OCI-LY1 (cell line): ENCODE data around the gene CARD16.

Experiments
- H2AFZ ChIP-seq: fragments of 200-600 bp; sonication (generic), shearing (Covaris generic); 2 replicates; pipeline ENCODE4 v1.6.0; 2014; ENCODE audit warnings: antibody characterized with exemption, mild to moderate bottlenecking, low read length
- H3F3A ChIP-seq: fragments of 200-600 bp; sonication (generic), shearing (Covaris generic); 2 replicates; pipeline ENCODE4 v1.6.0; 2014; ENCODE audit warnings: mild to moderate bottlenecking, antibody characterized with exemption, low read length, moderate library complexity; ENCODE audit not compliant: insufficient read depth
- H3K27ac ChIP-seq: fragments of 200-600 bp; sonication (generic); 2 replicates; pipeline ENCODE4 v1.5.1; 2014; ENCODE audit warnings: low read length, mixed run types, mild to moderate bottlenecking, low read depth; ENCODE audit not compliant: poor library complexity, severe bottlenecking
- H3K27me3 ChIP-seq: fragments of 200-600 bp; sonication (generic); 2 replicates; pipeline ENCODE4 v1.6.0; 2014; ENCODE audit warnings: antibody characterized with exemption, mild to moderate bottlenecking, low read length, moderate library complexity; ENCODE audit not compliant: insufficient read depth
- H3K36me3 ChIP-seq: fragments of 200-600 bp; sonication (generic); 2 replicates; pipeline ENCODE4 v1.6.1; 2014; ENCODE audit warnings: mild to moderate bottlenecking, antibody characterized with exemption, low read length, moderate library complexity, mixed read lengths; ENCODE audit not compliant: insufficient read depth
- H3K4me1 ChIP-seq: fragments of 200-600 bp; sonication (generic); 2 replicates; pipeline ENCODE4 v1.5.1; 2014; ENCODE audit warnings: mild to moderate bottlenecking, low read length, moderate library complexity; ENCODE audit not compliant: insufficient read depth, severe bottlenecking
- H3K4me2 ChIP-seq: fragments of 200-600 bp; sonication (generic), shearing (Covaris generic); 2 replicates; pipeline ENCODE4 v1.6.1; 2014; ENCODE audit warnings: low read length
- H3K4me3 ChIP-seq: fragments of 200-600 bp; sonication (generic); 2 replicates; pipeline ENCODE4 v1.5.1; 2014; ENCODE audit warnings: low read length, low read depth, mild to moderate bottlenecking, mixed read lengths; ENCODE audit not compliant: poor library complexity, severe bottlenecking
- H3K79me2 ChIP-seq: fragments of 200-600 bp; shearing (Covaris generic); 2 replicates; pipeline ENCODE4 v1.6.1; 2016; ENCODE audit warnings: mixed run types, low read length, mixed read lengths; ENCODE audit not compliant: insufficient read depth
- H3K9ac ChIP-seq: fragments of 200-600 bp; sonication (generic), shearing (Covaris generic); 2 replicates; pipeline ENCODE4 v1.6.1; 2014; ENCODE audit warnings: mild to moderate bottlenecking, low read length, mixed read lengths
- H3K9me2 ChIP-seq: fragments of 200-600 bp; sonication (generic), shearing (Covaris generic); 2 replicates; pipeline ENCODE4 v1.6.1; 2014; ENCODE audit warnings: low read depth, mild to moderate bottlenecking, low read length, mixed read lengths
- H3K9me3 ChIP-seq: fragments of 200-600 bp; shearing (Covaris generic); 2 replicates; pipeline ENCODE4 v1.6.1; 2014; ENCODE audit warnings: low read length, mixed read lengths
- H4K20me1 ChIP-seq: fragments of 200-600 bp; sonication (generic), shearing (Covaris generic); 2 replicates; pipeline ENCODE4 v1.6.0; 2016; ENCODE audit warnings: mild to moderate bottlenecking, low read length; ENCODE audit not compliant: insufficient read depth
- EZH2 ChIP-seq: fragments of 200-600 bp; sonication (generic), shearing (Covaris generic); IDR thresholded peaks from 2 replicates; pipeline ENCODE4 v1.8.0; 2017; ENCODE audit warnings: borderline replicate concordance, mixed run types, mild to moderate bottlenecking, antibody characterized with exemption, low read length, moderate library complexity, mixed read lengths
- TF ChIP-seq, protein P1 (sequence below): fragments of 200-600 bp; sonication (generic), shearing (Covaris generic); IDR thresholded peaks from 2 replicates; pipeline ENCODE4 v1.5.1; 2017; ENCODE audit warnings: mild to moderate bottlenecking, antibody characterized with exemption, low read length, moderate library complexity, mixed read lengths

Gene CARD16

DNA sequence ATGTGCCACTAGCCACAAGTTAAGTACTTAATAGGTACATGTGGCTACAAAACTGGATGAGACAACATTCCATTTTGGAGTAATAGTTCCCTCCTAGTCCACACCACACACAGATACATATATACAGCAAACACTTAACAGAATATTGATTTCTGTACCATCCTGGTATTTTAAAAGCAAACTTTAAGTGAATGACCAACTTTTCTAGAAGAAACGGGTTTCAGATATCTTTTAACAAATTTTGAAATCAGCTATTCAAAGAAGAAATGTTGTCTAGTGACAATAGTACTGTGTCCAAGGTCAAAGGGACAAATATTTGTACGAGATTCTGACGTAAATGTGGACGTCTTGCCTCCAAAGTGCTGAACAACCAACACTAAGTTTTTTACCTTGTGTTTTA, 12.3 kb upstream of the CARD16 start:
- no peaks in the 10 kb centered on the region for H3K4me1 ChIP-seq
- H3K9ac ChIP-seq, result no peak overlapping the region
- no peaks in the 10 kb centered on the region for H3K9me3 ChIP-seq
- no peaks in the 10 kb centered on the region for H3K79me2 ChIP-seq
- no peaks in the 10 kb centered on the region for H3K27me3 ChIP-seq
- no peak overlapping the region for H3K4me2 ChIP-seq
- no peaks in the 10 kb centered on the region for H3K36me3 ChIP-seq
- no peak overlapping the region for H3K27ac ChIP-seq
- no peaks in the 10 kb centered on the region for H3K9me2 ChIP-seq
- TF ChIP-seq, protein P1, sequence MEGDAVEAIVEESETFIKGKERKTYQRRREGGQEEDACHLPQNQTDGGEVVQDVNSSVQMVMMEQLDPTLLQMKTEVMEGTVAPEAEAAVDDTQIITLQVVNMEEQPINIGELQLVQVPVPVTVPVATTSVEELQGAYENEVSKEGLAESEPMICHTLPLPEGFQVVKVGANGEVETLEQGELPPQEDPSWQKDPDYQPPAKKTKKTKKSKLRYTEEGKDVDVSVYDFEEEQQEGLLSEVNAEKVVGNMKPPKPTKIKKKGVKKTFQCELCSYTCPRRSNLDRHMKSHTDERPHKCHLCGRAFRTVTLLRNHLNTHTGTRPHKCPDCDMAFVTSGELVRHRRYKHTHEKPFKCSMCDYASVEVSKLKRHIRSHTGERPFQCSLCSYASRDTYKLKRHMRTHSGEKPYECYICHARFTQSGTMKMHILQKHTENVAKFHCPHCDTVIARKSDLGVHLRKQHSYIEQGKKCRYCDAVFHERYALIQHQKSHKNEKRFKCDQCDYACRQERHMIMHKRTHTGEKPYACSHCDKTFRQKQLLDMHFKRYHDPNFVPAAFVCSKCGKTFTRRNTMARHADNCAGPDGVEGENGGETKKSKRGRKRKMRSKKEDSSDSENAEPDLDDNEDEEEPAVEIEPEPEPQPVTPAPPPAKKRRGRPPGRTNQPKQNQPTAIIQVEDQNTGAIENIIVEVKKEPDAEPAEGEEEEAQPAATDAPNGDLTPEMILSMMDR, result no peak
- TF ChIP-seq EZH2, result no peak
- no peak overlapping the region for H3K4me3 ChIP-seq
- no peaks in the 10 kb centered on the region for H3F3A ChIP-seq
- no peaks in the 10 kb centered on the region for H4K20me1 ChIP-seq
- no peak overlapping the region for H2AFZ ChIP-seq

DNA sequence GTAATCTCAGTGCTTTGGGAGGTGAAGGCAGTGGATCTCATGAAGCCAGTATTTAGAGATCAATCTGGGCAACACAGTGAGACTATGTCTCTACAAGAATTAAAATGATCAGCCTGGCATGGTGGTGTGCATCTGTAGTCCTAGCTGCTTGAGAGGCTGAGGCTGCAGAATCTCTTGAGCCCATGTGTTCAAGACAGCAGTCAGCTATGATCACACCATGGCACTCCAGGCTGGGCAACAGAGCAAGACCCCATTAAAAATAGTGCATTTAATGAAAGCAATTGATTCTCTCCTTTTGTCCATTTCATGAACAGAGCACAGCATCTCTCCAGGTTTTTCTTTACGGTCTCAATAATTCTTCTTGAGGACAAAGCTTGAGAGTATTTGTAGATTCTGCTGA, 11.3 kb upstream of the CARD16 start:
- H2AFZ ChIP-seq, result no peak overlapping the region

DNA sequence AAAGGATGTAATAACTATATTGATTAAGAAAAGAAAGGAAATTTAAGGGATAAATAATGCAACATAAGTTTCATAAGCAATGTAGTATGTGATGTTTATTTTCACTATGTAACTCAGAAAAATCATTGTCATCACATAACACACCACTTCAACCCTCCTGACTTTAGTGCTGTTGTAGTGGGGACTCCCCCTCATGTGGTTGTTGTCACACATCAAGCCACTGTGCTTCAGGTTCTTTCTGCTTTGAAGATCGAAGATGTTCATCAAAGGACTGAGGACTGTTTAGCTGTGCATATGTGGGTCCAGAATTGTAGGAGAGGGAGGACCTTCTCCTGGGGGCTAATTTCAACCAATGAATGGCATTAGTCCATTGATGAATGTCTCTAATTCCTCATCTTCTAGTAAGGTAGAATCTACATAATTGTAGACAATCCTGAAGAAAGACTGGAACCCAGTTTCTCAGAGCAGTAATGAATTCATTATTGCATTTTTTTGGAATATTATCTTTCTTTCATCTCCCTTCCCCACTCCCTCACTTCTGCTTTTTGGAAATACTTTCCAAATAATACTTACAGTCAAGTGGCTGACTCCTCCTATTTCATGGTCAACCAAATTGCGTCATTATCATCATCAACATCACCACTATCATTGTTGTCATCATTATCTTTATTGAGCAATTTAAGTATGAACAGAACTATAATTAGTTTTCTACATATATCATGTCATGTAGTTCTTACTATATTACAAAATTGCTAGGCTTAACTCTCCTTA, 9.8 kb upstream of the CARD16 start:
- no peaks in the 10 kb centered on the region for H3K9me2 ChIP-seq
- no peak overlapping the region for H3K4me3 ChIP-seq
- H3K27me3 ChIP-seq, result no peaks in the 10 kb centered on the region
- no peaks in the 10 kb centered on the region for H3F3A ChIP-seq
- no peaks in the 10 kb centered on the region for H3K36me3 ChIP-seq
- no peak overlapping the region for H3K27ac ChIP-seq
- TF ChIP-seq EZH2, result no peak
- TF ChIP-seq, protein P1, result no peak
- no peak overlapping the region for H2AFZ ChIP-seq
- H4K20me1 ChIP-seq, result no peaks in the 10 kb centered on the region
- H3K4me2 ChIP-seq, result no peak overlapping the region
- H3K9me3 ChIP-seq, result no peaks in the 10 kb centered on the region
- H3K4me1 ChIP-seq, result no peaks in the 10 kb centered on the region
- no peak overlapping the region for H3K9ac ChIP-seq
- no peaks in the 10 kb centered on the region for H3K79me2 ChIP-seq

More for the DNA sequence above, 11.3 kb upstream of the CARD16 start:
- H3K4me3 ChIP-seq, result no peak overlapping the region
- H3K36me3 ChIP-seq, result no peaks in the 10 kb centered on the region
- H3K9me2 ChIP-seq, result no peaks in the 10 kb centered on the region
- no peaks in the 10 kb centered on the region for H3F3A ChIP-seq
- H3K9ac ChIP-seq, result no peak overlapping the region
- H3K4me2 ChIP-seq, result no peak overlapping the region
- H3K27me3 ChIP-seq, result no peaks in the 10 kb centered on the region
- H3K9me3 ChIP-seq, result no peaks in the 10 kb centered on the region
- H3K79me2 ChIP-seq, result no peaks in the 10 kb centered on the region
- H4K20me1 ChIP-seq, result no peaks in the 10 kb centered on the region
- no peaks in the 10 kb centered on the region for H3K4me1 ChIP-seq
- TF ChIP-seq, protein P1, result no peak
- no peak for TF ChIP-seq EZH2
- H3K27ac ChIP-seq, result no peak overlapping the region
